K562 (cell line): Measurements from ENCODE around the gene TMEM200A. TPM values are rescaled to one million over a fixed set of nuclear protein-coding genes. Genes with fewer than 3 reads are reported as not detected.

ENCODE experiments used
- ATAC-seq: fragments of 200-7000 bp; cut with Tn5 transposase; 3 replicates; pipeline ENCODE4 v1.9.1; 2020; ENCODE audit warnings: moderate library complexity
- BruUV-seq: library from RNA; stranded (reverse); fragments of 400-500 nt; replicated peaks from 2 replicates; lab custom pipeline; 2021; lab: Mats Ljungman, UMichigan
- CTCF ChIA-PET: fragments of 300-600 bp; formaldehyde crosslinking; extraction: SDS; loops from one replicate; lab custom pipeline; 2021; ENCODE audit warnings: low intra/inter-chr PET ratio; lab: Yijun Ruan, JAX
- POLR2A ChIA-PET: fragments of 300-600, 350-650 bp; sonication (Branson Sonifier 250); formaldehyde crosslinking; extraction: SDS; loops from one replicate; lab custom pipeline; 2021; ENCODE audit warnings: antibody characterized with exemption, inconsistent platforms; lab: Yijun Ruan, JAX
- DNase-seq, 4 experiments: peaks; one replicate each; pipeline versions ENCODE4 v3.0.0 to v3.0.0-alpha.2; 2011 to 2018; ENCODE audit warnings: low spot score in 3 of 4, mixed read lengths in 3 of 4; ENCODE audit errors: extremely low read depth in 1 of 4
- FAIRE-seq: peaks from 2 replicates; lab custom pipeline; 2011; peaks lifted over from hg19 to GRCh38; lab: Jason Lieb, UNC
- H2AFZ ChIP-seq: 2 replicates; pipeline ENCODE4 v1.6.0; 2011; ENCODE audit warnings: low read depth, low read length, control low read depth, inconsistent platforms
- H3K27ac ChIP-seq: fragments of 200-600 bp; 3 replicates; pipeline ENCODE4 v1.8.0; 2011; ENCODE audit warnings: low read depth, mild to moderate bottlenecking, control low read depth, inconsistent platforms, low read length, moderate library complexity, mixed read lengths; ENCODE audit errors: extremely low read depth
- H3K27me3 ChIP-seq, 2 experiments: fragments of 300-600 bp in 1 of 2; 2 replicates in 1 of 2; 3 replicates in 1 of 2; pipeline versions ENCODE4 v1.6.0 to v1.8.0; 2011; ENCODE audit warnings: inconsistent platforms in 2 of 2, low read length in 2 of 2, mild to moderate bottlenecking in 1 of 2, mixed read lengths in 1 of 2, moderate library complexity in 1 of 2; ENCODE audit not compliant: control insufficient read depth in 2 of 2, insufficient read depth in 2 of 2
- H3K36me3 ChIP-seq: fragments of 300-600 bp; 3 replicates; pipeline ENCODE4 v1.8.0; 2011; ENCODE audit warnings: mild to moderate bottlenecking, low read length, inconsistent platforms; ENCODE audit not compliant: control insufficient read depth, insufficient read depth
- H3K4me1 ChIP-seq, 2 experiments: fragments of 200-600 bp in 1 of 2; replicated peaks in 1 of 2; 2 replicates in 1 of 2; 3 replicates in 1 of 2; pipeline versions ENCODE4 v1.5.1 to v1.8.0; 2011; ENCODE audit warnings: inconsistent platforms in 2 of 2, low read length in 2 of 2, mild to moderate bottlenecking in 1 of 2, mixed read lengths in 1 of 2, moderate library complexity in 1 of 2; ENCODE audit not compliant: control insufficient read depth in 2 of 2, insufficient read depth in 2 of 2
- H3K4me2 ChIP-seq: 2 replicates; pipeline ENCODE4 v1.6.1; 2011; ENCODE audit warnings: low read length, control low read depth, inconsistent platforms, mixed read lengths; ENCODE audit not compliant: insufficient read depth
- H3K4me3 ChIP-seq: fragments of 200-600 bp; sonication (generic), shearing (Covaris generic); 2 replicates; pipeline ENCODE4 v1.5.1; 2016; ENCODE audit warnings: control low read depth, inconsistent platforms
- H3K79me2 ChIP-seq: fragments of 200-600 bp; 3 replicates; pipeline ENCODE4 v1.8.0; 2011; ENCODE audit warnings: low read length, inconsistent platforms; ENCODE audit not compliant: control insufficient read depth, insufficient read depth
- H3K9ac ChIP-seq, 2 experiments: 2 replicates each; pipeline versions ENCODE4 v1.6.0 to v1.6.1; 2011; ENCODE audit warnings: low read depth in 2 of 2, low read length in 2 of 2, control low read depth in 1 of 2, inconsistent platforms in 1 of 2, mild to moderate bottlenecking in 1 of 2, mixed read lengths in 1 of 2; ENCODE audit not compliant: insufficient read depth in 1 of 2
- H3K9me1 ChIP-seq: one replicate; pipeline ENCODE4 v1.6.0; 2011; ENCODE audit warnings: inconsistent platforms, mild to moderate bottlenecking, low read length, moderate library complexity; ENCODE audit not compliant: control insufficient read depth, insufficient read depth
- H3K9me3 ChIP-seq: replicated peaks from 2 replicates; pipeline ENCODE4 v1.5.1; 2011; ENCODE audit warnings: low read depth, low read length, inconsistent platforms; ENCODE audit not compliant: control insufficient read depth, insufficient read depth
- H4K20me1 ChIP-seq: replicated peaks from 2 replicates; pipeline ENCODE4 v1.6.1; 2011; ENCODE audit warnings: low read length, inconsistent platforms, mixed read lengths; ENCODE audit not compliant: control insufficient read depth, insufficient read depth
- FOXJ2 ChIP-seq: fragments of 200-800 bp; sonication (Bioruptor generic); IDR thresholded peaks from 2 replicates; pipeline ENCODE4 v1.6.1; 2016; ENCODE audit warnings: missing genetic modification characterization, missing compliant biosample characterization
- FOXK1 ChIP-seq: sonication (generic); formaldehyde crosslinking; IDR thresholded peaks from 2 replicates; pipeline ENCODE4 v1.8.0; 2022; ENCODE audit warnings: missing genetic modification reagents, mild to moderate bottlenecking, borderline replicate concordance
- GABPA ChIP-seq: fragments of 200-800 bp; sonication (Bioruptor generic); conservative IDR thresholded peaks from 2 replicates; pipeline ENCODE4 v1.6.1; 2016; ENCODE audit warnings: low read depth, missing genetic modification characterization, missing compliant biosample characterization
- GATA2 ChIP-seq: sonication (generic); formaldehyde crosslinking; IDR thresholded peaks from 2 replicates; pipeline ENCODE4 v1.4.0; 2020; ENCODE audit warnings: mild to moderate bottlenecking, missing genetic modification reagents
- HMG20B ChIP-seq: fragments of 250-450 bp; sonication (Bioruptor Pico); IDR thresholded peaks from 2 replicates; pipeline ENCODE4 v1.5.0; 2021; ENCODE audit warnings: mild to moderate bottlenecking
- MCM2 ChIP-seq: fragments of 450-650 bp; IDR thresholded peaks from 2 replicates; pipeline ENCODE4 v1.6.1; 2017; ENCODE audit warnings: low read depth, mild to moderate bottlenecking
- MCM5 ChIP-seq: fragments of 450-650 bp; IDR thresholded peaks from 2 replicates; pipeline ENCODE4 v1.6.1; 2016; ENCODE audit warnings: low read depth
- NUFIP1 ChIP-seq: fragments of 450-650 bp; IDR thresholded peaks from 2 replicates; pipeline ENCODE4 v1.6.1; 2018; ENCODE audit not compliant: partially characterized antibody
- PML ChIP-seq: IDR thresholded peaks from 2 replicates; pipeline ENCODE4 v1.6.1; 2012; ENCODE audit warnings: low read length, inconsistent platforms
- RBFOX2 ChIP-seq: fragments of 200-400 bp; formaldehyde crosslinking; IDR thresholded peaks from 2 replicates; pipeline ENCODE4 v1.6.1; 2017; ENCODE audit warnings: low read depth, mild to moderate bottlenecking, low read length, moderate library complexity
- SAFB ChIP-seq: fragments of 200-400 bp; formaldehyde crosslinking; IDR thresholded peaks from 2 replicates; pipeline ENCODE4 v1.6.1; 2017; ENCODE audit warnings: low read depth, low read length, borderline replicate concordance
- SOX6 ChIP-seq: fragments of 450-650 bp; IDR thresholded peaks from 2 replicates; pipeline ENCODE4 v1.6.1; 2014; ENCODE audit warnings: mild to moderate bottlenecking
- TAF1 ChIP-seq: IDR thresholded peaks from 2 replicates; pipeline ENCODE4 v1.6.1; 2011; ENCODE audit warnings: mild to moderate bottlenecking, low read length, moderate library complexity; ENCODE audit not compliant: insufficient read depth, control insufficient read depth, severe bottlenecking; ENCODE audit errors: extremely low read depth
- ZNF134 ChIP-seq: fragments of 250-450 bp; sonication (Bioruptor Pico); conservative IDR thresholded peaks from 2 replicates; pipeline ENCODE4 v1.4.0; 2020
- ZNF584 ChIP-seq: fragments of 200-800 bp; sonication (Bioruptor generic); IDR thresholded peaks from 2 replicates; pipeline ENCODE4 v1.6.1; 2016; ENCODE audit warnings: low read depth, mild to moderate bottlenecking, missing genetic modification characterization, missing compliant biosample characterization
- WGBS: fragments of 100-300 bp; shearing (Covaris generic); methylation state at CpG from one replicate; pipeline ENCODE4 v1.1.6; 2016; ENCODE audit warnings: low coverage, mixed read lengths; ENCODE audit not compliant: insufficient coverage; ENCODE audit errors: missing lambda C conversion rate; 5-methylcytosine and 5-hydroxymethylcytosine counted together
- in situ Hi-C: fragments of 300-500 bp; cut with MboI; formaldehyde crosslinking; loops from 4 replicates; pipeline ENCODE4 v1.15.0; 2018; ENCODE audit warnings: inconsistent platforms, mixed read lengths
- intact Hi-C: fragments of 100-400 bp; cut with micrococcal nuclease; formaldehyde crosslinking; loops from 2 replicates; pipeline ENCODE4 v1.14.2; 2022
- polyA plus RNA-seq, 8 experiments: library from polyadenylated mRNA; depleted of rRNA in 4 of 8; stranded (reverse) in 5 of 8; unstranded in 3 of 8; fragments of >200 nt; fragmentation: Nextera tagmentation in 2 of 8; fragmentation: Illumina TruSeq in 1 of 8; extraction: Ambion mirVana in 2 of 8; extraction: Trizol in 1 of 8; gene quantifications; 2 replicates each; pipeline versions ENCODE4 v1.2.1 to v1.2.3, GENCODE V29; 2011 to 2014; ENCODE audit warnings: inconsistent platforms in 1 of 8, missing spikeins in 1 of 8
- total RNA-seq, 7 experiments: library from RNA; depleted of rRNA in 6 of 7; stranded (reverse); fragments of >200 nt in 6 of 7; fragmentation: Illumina TruSeq in 2 of 7; extraction: Trizol in 2 of 7; gene quantifications; 2 replicates each; pipeline versions ENCODE4 v1.2.1 to v1.2.3, GENCODE V29; 2011 to 2021; ENCODE audit warnings: low replicate concordance in 1 of 7
- TF ChIP-seq, protein P1 (sequence below): IDR thresholded peaks from 2 replicates; pipeline ENCODE4 v1.6.1; 2014; ENCODE audit warnings: antibody characterized with exemption
- TF ChIP-seq, protein P2 (sequence below), 3 experiments: IDR thresholded peaks in 2 of 3; conservative IDR thresholded peaks in 1 of 3; 2 replicates each; pipeline ENCODE4 v1.5.1; 2011 to 2012; ENCODE audit warnings: low read length in 3 of 3, mild to moderate bottlenecking in 3 of 3, control low read depth in 2 of 3, improper control_type of control experiment in 1 of 3, inconsistent platforms in 1 of 3, low read depth in 1 of 3, mixed read lengths in 1 of 3, moderate library complexity in 1 of 3; ENCODE audit not compliant: insufficient read depth in 2 of 3
- TF ChIP-seq, protein P3 (sequence below): sonication (generic); formaldehyde crosslinking; IDR thresholded peaks from 2 replicates; pipeline ENCODE4 v1.8.0; 2022; ENCODE audit warnings: missing genetic modification reagents, mild to moderate bottlenecking, borderline replicate concordance

The TMEM200A gene
- total and polyA plus RNA-seq, 9 of the 15 experiments (the other 6 are each of a cell fraction or from before 2014, with no cell fraction given): 0.04 TPM; not detected in 8

DNA sequence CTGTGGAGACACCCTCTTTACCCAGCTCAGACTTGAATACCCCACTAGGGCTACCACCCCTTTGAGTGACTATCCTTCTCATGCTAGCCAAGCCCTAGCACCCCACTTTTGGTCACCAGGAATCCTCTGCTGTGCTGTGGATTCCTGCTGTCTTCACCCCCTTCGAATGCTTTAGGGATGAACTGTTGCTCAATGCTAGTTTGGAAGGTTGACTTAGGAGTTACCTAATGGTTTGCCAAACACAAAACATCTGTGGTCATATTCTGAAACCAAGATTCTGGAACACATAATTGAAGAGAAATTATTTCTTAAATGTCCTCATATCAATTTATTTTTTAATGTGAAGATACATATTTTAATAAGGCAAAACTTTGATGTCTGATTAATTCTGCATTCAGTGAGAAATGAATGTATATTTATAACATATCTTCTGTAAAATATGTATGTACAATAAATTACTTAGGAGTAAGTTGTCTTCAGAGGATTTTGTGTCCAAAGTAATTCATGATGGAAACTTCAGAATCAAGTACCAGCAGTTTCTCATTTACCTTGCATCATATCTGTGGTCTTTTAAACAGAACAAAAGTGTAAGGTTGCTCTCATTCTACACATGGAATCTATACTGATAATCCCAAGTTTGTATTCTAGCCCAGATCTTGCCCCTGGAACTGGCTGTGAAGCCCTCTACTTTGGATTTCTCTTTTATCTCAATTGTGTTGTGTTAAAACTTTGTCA lies 46.9 kb downstream of the TMEM200A start:
- H3K27me3 ChIP-seq: no peaks in the 10 kb centered on the region
- H2AFZ ChIP-seq: no peak overlapping the region
- DNase-seq (no peak), FAIRE-seq (no peak), ATAC-seq (no peak)
- ChIA-PET POLR2A (no interaction called here), CTCF (interaction anchor here (0.6 kb wide), 1 partner anchor 751 kb away, joined by 3 read pairs; no protein-coding TSS in a partner anchor)
- no peaks in the 10 kb centered on the region for H4K20me1 ChIP-seq
- no TSS peak for BruUV-seq
- no peak overlapping the region for H3K4me2 ChIP-seq
- in situ Hi-C loops (no loop called here), intact Hi-C loops (no loop called here)
- no peak overlapping the region for H3K9ac ChIP-seq
- no peaks in the 10 kb centered on the region for H3K4me1 ChIP-seq
- no peaks in the 10 kb centered on the region for H3K79me2 ChIP-seq
- no peak for TF ChIP-seq GATA2 (CRISPR knock-in tag)
- TF ChIP-seq, protein P1, sequence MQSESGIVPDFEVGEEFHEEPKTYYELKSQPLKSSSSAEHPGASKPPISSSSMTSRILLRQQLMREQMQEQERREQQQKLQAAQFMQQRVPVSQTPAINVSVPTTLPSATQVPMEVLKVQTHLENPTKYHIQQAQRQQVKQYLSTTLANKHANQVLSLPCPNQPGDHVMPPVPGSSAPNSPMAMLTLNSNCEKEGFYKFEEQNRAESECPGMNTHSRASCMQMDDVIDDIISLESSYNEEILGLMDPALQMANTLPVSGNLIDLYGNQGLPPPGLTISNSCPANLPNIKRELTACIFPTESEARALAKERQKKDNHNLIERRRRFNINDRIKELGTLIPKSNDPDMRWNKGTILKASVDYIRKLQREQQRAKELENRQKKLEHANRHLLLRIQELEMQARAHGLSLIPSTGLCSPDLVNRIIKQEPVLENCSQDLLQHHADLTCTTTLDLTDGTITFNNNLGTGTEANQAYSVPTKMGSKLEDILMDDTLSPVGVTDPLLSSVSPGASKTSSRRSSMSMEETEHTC: no peak
- no peak for TF ChIP-seq RBFOX2
- no peak for TF ChIP-seq PML
- TF ChIP-seq ZNF134 (CRISPR knock-in tag): no peak
- no peak for TF ChIP-seq ZNF584
- no peak for TF ChIP-seq NUFIP1
- TF ChIP-seq, protein P2, sequence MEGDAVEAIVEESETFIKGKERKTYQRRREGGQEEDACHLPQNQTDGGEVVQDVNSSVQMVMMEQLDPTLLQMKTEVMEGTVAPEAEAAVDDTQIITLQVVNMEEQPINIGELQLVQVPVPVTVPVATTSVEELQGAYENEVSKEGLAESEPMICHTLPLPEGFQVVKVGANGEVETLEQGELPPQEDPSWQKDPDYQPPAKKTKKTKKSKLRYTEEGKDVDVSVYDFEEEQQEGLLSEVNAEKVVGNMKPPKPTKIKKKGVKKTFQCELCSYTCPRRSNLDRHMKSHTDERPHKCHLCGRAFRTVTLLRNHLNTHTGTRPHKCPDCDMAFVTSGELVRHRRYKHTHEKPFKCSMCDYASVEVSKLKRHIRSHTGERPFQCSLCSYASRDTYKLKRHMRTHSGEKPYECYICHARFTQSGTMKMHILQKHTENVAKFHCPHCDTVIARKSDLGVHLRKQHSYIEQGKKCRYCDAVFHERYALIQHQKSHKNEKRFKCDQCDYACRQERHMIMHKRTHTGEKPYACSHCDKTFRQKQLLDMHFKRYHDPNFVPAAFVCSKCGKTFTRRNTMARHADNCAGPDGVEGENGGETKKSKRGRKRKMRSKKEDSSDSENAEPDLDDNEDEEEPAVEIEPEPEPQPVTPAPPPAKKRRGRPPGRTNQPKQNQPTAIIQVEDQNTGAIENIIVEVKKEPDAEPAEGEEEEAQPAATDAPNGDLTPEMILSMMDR (IDR thresholded peaks at IDR 0.05 in 2 of 3, conservative IDR thresholded peaks at IDR 0.05 in 1 of 3; ENCODE audit: insufficient read depth in 2 of 3, low read depth in 1 of 3, low read length in 3 of 3): no peak
- TF ChIP-seq MCM5: no peak
- TF ChIP-seq FOXK1 (CRISPR knock-in tag): no peak
- TF ChIP-seq TAF1: no peak
- no peak for TF ChIP-seq MCM2
- TF ChIP-seq SAFB: no peak
- no peak for TF ChIP-seq GABPA (tag)
- no peak for TF ChIP-seq FOXJ2
- TF ChIP-seq HMG20B (CRISPR knock-in tag): no peak
- no peak for TF ChIP-seq SOX6
- TF ChIP-seq, protein P3, sequence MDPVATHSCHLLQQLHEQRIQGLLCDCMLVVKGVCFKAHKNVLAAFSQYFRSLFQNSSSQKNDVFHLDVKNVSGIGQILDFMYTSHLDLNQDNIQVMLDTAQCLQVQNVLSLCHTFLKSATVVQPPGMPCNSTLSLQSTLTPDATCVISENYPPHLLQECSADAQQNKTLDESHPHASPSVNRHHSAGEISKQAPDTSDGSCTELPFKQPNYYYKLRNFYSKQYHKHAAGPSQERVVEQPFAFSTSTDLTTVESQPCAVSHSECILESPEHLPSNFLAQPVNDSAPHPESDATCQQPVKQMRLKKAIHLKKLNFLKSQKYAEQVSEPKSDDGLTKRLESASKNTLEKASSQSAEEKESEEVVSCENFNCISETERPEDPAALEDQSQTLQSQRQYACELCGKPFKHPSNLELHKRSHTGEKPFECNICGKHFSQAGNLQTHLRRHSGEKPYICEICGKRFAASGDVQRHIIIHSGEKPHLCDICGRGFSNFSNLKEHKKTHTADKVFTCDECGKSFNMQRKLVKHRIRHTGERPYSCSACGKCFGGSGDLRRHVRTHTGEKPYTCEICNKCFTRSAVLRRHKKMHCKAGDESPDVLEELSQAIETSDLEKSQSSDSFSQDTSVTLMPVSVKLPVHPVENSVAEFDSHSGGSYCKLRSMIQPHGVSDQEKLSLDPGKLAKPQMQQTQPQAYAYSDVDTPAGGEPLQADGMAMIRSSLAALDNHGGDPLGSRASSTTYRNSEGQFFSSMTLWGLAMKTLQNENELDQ (CRISPR knock-in tag): no peak
- H3K9me3 ChIP-seq: no peaks in the 10 kb centered on the region
- no peaks in the 10 kb centered on the region for H3K36me3 ChIP-seq
- WGBS: 0% methylated on average over 1 of the region's 1 CpG
- no peaks in the 10 kb centered on the region for H3K9me1 ChIP-seq
- H3K27ac ChIP-seq: no peak overlapping the region
- no peak overlapping the region for H3K4me3 ChIP-seq
